H54 (cell line): ENCODE data around the gene USP10.
A peak's percentile ranks its signal among the peaks of the same experiment; 100 is the strongest.

Experiments used
- DNase-seq: peaks from one replicate; pipeline ENCODE4 v3.0.0; 2011; ENCODE audit warnings: low spot score, mixed read lengths; ENCODE audit not compliant: insufficient read length
- FAIRE-seq: peaks from 3 replicates; lab custom pipeline; 2011; peaks lifted over from hg19 to GRCh38; lab: Jason Lieb, UNC
- POLR2A ChIP-seq: IDR thresholded peaks from 2 replicates; pipeline ENCODE4 v1.6.1; 2011; ENCODE audit warnings: low read depth, mild to moderate bottlenecking, low read length

Gene USP10

DNA sequence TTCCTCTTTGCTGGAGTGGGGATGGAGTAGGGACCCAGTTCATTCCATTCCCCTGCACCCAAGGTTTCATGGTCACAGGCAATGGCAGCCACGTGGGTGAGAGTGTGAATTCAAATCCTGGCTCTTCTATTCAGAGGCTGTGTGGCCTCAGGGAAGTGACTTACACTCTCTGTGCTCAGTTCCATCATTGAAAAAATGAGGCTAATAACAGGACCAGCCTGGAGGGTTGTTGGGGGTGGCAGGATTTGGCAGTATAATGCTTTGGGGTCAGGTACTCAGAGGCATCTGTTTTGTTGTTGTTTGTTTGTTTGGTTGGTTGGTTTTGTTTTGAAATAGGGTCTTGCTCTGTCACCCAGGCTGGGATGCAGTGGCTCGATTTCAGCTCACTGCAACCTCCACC is 117.8 kb downstream of the USP10 start:
- TF ChIP-seq POLR2A = no peak
- no peak for DNase-seq
- no peak for FAIRE-seq

GRCh38 chr16:84818133-84818532 is 118.3 kb downstream of the USP10 start:
- TF ChIP-seq POLR2A = no peak
- no peak for FAIRE-seq
- no peak for DNase-seq

- FAIRE-seq (no peak), DNase-seq (no peak)
- TF ChIP-seq POLR2A = no peak
These were observed 119.3 kb downstream of the USP10 start for GRCh38 chr16:84818989-84819643.

DNA sequence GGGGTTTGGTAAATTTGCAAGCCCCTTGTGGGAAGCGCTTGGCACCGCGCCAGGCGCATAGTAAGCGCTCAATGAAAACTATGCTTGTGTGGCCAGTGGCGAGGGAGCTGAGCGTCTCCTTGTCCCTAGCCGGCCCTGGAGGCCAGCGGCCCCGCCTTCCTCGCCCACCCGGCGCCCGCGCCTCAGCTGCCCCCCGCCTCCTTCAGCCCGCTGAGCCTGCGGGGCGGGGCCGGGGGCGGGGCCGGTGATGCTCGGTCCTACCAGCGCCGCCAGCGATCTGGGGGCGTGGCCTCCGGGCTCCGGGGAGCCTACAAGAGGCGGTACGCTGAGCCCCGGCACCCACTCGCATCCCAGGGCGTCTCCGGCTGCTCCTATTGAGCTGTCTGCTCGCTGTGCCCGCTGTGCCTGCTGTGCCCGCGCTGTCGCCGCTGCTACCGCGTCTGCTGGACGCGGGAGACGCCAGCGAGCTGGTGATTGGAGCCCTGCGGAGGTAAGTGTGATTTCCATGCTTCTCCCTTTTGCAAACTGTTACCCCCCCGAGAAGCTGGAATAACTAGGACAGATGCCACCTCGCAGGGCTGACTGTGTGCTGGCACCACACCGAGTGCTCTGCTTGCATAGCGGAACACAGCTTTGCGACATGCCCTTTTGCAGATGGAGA is 120.0 kb downstream of the USP10 start, which contains the start of gene CRISPLD2:
TSS of gene CRISPLD2 (plus strand) at position 342 of the 661 bp plus-strand sequence. CDS start 18,511 bp downstream, outside the sequence.
- no peak for FAIRE-seq
- peak; percentile 97 for TF ChIP-seq POLR2A
- peak; percentile 96 for DNase-seq

DNA sequence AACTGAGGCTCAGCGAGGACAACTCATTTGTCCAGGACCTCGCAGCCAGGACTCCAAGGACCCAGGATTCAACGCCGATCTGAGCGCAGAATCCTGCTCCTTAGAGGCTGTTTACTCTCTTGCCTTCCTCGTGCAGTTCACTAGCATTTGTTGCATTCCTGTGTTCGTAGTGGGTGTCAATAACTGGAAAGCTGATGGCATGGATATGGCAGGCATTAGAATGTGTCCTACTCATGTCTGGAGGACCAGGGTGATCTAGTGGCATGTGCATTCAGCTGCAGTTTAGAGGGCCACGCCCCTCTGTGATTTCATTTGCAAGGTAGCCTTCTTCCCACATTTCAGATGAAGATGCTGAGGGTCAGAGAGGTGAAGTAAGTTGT is 120.5 kb downstream of the USP10 start:
- TF ChIP-seq POLR2A = no peak
- FAIRE-seq (no peak), DNase-seq (no peak)

DNA sequence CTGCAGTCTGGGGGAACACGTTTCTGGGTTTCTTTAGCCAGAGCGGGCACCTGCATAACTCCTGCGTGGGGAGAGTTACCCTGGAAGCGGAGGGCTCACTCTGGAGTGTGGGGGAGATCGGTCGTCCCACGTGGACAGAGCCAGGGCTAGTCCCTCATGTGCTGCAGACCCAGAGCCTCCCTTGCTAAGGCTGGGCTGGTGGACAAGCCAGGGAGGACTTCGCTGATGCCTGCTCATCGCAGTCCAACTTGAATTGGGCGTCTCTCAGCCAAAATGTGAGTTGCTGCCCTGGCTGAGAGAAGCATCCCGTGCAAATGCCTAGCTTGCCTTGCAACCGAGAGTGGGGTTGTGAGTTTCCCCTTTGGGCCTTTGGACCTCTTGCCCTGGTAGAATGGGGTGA is 121.0 kb downstream of the USP10 start:
- no peak for FAIRE-seq
- no peak for DNase-seq
- TF ChIP-seq POLR2A = no peak

GRCh38 chr16:84821179-84821578 is 121.4 kb downstream of the USP10 start:
- no peak for TF ChIP-seq POLR2A
- no peak for DNase-seq
- no peak for FAIRE-seq

DNA sequence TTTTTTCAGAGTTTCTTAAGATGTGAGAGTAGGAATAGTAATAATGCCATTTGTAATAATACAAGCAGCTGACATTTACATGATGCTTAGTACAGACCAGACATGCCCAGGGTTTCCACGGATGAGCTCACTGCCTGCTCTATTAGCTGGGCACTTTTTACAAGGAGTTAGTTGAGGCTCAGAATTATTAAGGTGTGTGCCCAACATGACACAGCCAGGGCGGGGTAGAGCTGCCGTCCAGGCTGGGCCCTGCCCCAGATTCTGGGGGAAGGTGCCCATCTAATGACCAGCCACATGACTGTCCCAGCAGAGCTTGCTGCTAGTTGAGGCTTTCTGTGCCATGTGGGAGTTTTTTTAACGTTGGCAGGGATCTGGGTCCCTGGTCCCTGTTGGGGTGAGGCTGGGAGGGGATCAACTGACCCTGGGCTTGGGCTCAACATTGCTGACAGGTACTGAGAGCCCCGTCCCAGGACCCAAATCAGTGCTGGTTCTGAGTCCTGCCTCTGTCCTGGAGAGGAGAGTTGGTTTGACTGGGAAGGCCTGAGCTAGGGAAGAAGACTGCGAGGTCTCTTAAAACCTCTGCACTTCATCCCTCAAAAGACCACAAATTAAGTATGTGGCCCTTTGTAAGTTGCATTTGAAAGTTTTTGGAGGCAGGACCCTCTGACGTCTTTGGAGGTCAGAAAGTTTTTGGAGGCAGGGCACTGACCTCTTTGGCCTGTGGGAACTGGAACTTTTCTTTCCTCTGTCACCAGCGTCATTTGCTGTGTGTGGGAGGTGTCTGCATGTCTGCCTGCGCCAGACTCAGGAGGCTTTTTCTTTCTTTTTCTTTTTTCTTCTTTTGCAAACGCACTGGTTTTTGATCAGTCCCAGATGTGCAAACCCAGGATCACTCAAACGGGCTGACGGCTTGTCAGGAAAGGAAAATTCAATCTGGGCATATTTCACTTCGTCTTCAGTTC is 122.2 kb downstream of the USP10 start:
- no peak for TF ChIP-seq POLR2A
- DNase-seq (no peak), FAIRE-seq (no peak)

DNA sequence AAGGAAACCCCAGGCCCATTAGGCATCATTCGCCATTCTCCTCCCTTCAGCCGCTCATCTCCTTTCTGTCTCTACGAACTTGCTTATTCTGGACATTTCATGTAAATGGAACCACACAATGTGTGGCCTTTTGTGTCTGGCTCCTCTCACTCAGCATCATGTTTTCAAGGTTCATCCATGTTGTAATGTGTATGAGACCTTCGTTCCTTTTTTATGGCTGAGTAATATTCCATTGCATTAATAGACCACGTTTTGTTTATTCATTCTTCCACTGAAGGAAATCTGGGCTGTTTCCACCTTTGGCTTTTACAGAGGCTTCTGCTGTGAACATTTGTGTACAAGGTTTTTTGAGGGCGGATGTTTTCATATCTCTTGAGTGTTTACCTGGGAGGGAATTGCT is 123.2 kb downstream of the USP10 start:
- TF ChIP-seq POLR2A = no peak
- FAIRE-seq = no peak

GRCh38 chr16:84823484-84823883 is 123.7 kb downstream of the USP10 start:
- FAIRE-seq = no peak
- DNase-seq = no peak
- TF ChIP-seq POLR2A = no peak

More for the DNA sequence above, 123.2 kb downstream of the USP10 start:
- DNase-seq = no peak

DNA sequence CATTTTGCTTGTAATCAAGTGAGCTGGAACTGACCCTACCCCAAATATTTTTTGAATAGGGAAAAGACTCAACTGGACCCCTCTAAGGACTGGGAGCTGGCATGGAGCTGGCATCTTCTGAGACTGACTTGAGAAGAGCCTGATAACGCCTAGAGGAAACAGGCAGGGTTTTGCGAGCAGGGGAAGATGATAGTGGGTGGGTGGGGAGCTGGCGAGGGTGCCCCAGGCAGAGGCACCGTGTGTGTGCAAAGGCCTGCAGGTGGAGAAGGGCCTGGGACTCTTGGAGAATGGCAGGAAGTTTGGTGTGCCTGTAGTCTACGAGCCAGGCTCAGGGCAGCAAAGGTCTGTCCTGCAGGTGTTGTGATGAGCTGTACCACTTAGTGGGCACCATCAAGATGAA is 124.1 kb downstream of the USP10 start:
- no peak for TF ChIP-seq POLR2A
- no peak for DNase-seq
- FAIRE-seq = no peak

DNA sequence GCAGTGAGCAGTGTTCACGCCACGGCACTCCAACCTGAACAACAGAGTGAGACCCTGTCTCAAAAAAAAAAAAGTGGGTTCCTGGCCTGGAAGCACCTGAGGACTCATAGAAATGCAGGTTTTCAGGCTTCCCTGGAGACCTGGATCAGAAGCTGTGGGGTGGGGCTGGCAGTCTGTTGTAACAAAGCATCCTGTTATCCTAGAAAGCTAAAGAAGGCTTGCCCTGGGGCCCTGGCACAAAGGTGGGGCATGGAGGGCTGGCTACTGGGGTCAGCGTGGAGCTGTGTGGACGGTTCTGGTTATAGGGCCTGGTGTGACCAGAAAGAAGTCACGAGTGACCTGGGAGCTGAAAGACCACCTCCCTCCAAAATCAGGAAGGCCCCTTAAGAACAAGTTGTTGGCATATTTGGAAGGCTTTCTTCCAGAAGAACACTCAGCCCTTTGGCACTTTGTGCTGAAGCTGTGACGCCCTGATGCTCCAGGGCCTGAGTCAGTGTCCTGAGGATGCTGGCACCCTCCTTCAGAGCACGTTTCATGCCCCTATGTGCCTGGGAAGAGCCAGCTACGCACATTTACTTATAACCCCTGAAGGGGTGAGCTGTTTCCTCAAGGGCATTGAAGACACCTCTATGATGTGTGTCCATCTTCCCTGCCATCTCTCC is 126.2 kb downstream of the USP10 start:
- DNase-seq = no peak
- FAIRE-seq = no peak
- no peak for TF ChIP-seq POLR2A

DNA sequence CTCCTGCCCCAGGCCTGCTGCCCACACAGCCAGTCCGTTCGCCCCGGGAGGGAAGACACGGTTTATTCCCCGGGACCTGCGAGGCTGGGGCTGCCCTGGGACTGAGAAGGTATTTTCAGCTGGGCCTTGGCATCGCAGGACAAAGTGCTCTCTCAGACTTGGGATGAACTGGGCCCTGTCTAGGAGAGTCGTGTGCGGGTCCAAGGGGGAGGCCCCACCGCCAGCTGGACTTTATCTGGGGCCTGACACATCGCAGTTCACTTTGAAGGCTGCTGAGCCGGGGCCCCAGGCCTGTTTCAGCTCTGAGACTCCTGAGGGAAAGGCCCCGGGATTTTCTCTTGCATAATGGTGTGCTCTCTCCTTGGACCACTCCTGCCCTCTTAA is 126.8 kb downstream of the USP10 start:
- DNase-seq = no peak
- no peak for TF ChIP-seq POLR2A
- no peak for FAIRE-seq
